ENCODE measurements around the gene CMTM5. TPM values are rescaled to one million over a fixed set of nuclear protein-coding genes. Genes with fewer than 3 reads are reported as not detected.

The CMTM5 gene
- total RNA-seq, 1 donor from 2014 or later, result not detected

DNA sequence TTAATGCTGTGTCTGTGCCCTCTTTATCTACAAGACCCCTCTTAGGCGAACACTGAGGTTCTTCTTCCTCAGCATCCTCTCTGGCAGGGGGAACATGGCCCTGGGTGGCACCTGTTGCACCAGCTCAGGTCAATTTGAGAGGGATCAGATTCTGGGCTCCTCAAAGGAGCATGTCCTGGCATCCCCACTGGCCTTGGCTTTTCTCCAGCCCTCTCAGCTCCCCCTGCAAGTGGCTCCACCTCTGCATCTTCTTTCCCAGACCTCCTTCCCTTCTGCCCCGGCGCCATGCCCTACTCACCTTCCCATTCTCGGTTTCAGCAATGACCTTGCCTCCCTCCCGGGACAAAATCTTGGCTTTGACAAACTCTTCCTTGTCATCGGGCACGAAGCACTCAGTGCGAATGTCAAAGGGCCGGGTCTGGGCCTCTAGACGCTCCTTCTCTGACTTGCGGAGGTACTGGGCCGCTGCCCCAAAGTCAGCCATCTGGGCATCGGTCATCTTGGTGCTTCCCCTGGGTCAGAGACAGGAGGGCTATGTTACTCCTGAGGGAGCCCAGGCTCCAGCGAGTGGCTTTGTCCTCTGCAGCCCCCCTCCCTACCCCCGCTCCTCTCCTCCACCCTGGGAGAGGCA, 30.0 kb downstream of the CMTM5 start:
- TF ChIP-seq, protein P1, sequence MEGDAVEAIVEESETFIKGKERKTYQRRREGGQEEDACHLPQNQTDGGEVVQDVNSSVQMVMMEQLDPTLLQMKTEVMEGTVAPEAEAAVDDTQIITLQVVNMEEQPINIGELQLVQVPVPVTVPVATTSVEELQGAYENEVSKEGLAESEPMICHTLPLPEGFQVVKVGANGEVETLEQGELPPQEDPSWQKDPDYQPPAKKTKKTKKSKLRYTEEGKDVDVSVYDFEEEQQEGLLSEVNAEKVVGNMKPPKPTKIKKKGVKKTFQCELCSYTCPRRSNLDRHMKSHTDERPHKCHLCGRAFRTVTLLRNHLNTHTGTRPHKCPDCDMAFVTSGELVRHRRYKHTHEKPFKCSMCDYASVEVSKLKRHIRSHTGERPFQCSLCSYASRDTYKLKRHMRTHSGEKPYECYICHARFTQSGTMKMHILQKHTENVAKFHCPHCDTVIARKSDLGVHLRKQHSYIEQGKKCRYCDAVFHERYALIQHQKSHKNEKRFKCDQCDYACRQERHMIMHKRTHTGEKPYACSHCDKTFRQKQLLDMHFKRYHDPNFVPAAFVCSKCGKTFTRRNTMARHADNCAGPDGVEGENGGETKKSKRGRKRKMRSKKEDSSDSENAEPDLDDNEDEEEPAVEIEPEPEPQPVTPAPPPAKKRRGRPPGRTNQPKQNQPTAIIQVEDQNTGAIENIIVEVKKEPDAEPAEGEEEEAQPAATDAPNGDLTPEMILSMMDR (IDR thresholded peaks at IDR 0.05), result no peak
- Mint-ChIP-seq H3K4me3 (ENCODE audit: unreplicated experiment) (no peak overlapping the region), H3K27ac (ENCODE audit: unreplicated experiment) (no peak overlapping the region), H3K9me3 (ENCODE audit: unreplicated experiment) (no peaks in the 10 kb centered on the region), H3K36me3 (ENCODE audit: unreplicated experiment) (no peaks in the 10 kb centered on the region), H3K4me1 (ENCODE audit: unreplicated experiment) (no peaks in the 10 kb centered on the region), H3K27me3 (ENCODE audit: unreplicated experiment) (peaks cover 28% of the 10 kb centered on the region)
- DNase-seq (ENCODE audit: extremely low spot score, unreplicated experiment), result no peak

DNA sequence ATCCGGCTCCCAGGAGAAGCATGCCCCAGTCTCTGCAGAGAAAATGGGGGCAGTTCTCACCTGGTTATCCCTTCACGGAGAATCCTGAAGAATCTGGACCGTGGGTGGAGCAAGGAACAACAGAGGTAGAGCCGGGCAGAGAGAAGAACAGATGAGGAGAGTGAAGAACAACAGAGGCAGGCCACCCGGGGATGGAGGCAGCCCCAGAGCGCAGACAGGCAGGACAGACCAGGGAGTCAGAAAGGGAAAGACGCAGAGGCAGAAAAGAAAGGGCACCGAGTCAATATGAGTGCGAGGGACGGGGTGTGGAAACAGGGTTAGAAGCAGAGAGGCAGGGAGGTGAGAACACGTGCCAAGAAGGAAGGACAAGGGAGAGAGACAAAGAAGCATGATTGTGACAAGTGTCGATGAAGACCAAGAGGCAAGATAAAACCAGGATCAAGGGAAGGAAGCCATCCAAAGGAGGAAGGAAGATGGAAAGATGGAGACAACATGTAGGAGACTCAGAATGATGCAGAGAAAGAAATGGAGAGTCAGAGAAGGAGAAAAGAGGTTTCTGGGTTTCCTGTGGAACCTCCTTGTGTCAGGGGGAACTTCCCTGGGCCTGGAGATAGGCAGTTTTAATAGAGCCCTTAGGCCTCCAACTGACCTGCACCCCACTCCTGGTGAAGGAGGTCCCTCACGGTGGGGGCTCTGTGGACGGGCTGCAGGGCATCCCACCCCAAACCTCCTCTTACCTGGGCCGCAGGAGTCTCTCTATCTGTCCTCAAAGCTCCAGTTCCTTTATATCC, 30.9 kb downstream of the CMTM5 start, which contains the start of gene MYH6:
Gene MYH6, minus strand, starts transcription at position 758 of the 791 bp plus-strand sequence. CDS start 1,050 bp downstream, outside the sequence.
- TF ChIP-seq, protein P1 (IDR thresholded peaks at IDR 0.05), result no peak
- no peak for DNase-seq (ENCODE audit: extremely low spot score, unreplicated experiment)
- Mint-ChIP-seq H3K9me3 (ENCODE audit: unreplicated experiment) (no peaks in the 10 kb centered on the region), H3K27me3 (ENCODE audit: unreplicated experiment) (peaks cover 30% of the 10 kb centered on the region), H3K4me1 (ENCODE audit: unreplicated experiment) (no peaks in the 10 kb centered on the region), H3K4me3 (ENCODE audit: unreplicated experiment) (no peak within 1 kb of the TSS), H3K27ac (ENCODE audit: unreplicated experiment) (no peak within 1 kb of the TSS), H3K36me3 (ENCODE audit: unreplicated experiment) (no peaks in the 10 kb centered on the region)

DNA sequence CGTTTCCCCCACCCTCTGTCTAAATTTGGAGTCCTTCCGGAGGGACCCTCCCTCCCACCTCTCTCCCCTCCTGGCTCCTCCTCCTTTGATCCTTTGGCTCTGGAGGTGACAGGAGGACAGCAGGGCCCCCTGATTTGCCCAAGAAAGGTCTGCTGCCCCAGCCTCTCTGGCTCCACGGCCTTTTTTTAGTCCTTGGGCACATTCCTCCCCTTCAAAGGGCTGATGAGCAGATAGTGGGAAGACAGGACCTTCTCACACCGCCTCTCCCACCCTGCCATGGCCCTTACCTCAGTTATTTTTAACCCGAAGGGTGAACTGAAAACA, 31.4 kb downstream of the CMTM5 start:
- Mint-ChIP-seq H3K4me1 (ENCODE audit: unreplicated experiment) (no peaks in the 10 kb centered on the region), H3K9me3 (ENCODE audit: unreplicated experiment) (no peaks in the 10 kb centered on the region), H3K27me3 (ENCODE audit: unreplicated experiment) (peaks cover 32% of the 10 kb centered on the region), H3K27ac (ENCODE audit: unreplicated experiment) (no peak overlapping the region), H3K36me3 (ENCODE audit: unreplicated experiment) (no peaks in the 10 kb centered on the region), H3K4me3 (ENCODE audit: unreplicated experiment) (no peak overlapping the region)
- no peak for DNase-seq (ENCODE audit: extremely low spot score, unreplicated experiment)
- TF ChIP-seq, protein P1 (IDR thresholded peaks at IDR 0.05), result no peak

DNA sequence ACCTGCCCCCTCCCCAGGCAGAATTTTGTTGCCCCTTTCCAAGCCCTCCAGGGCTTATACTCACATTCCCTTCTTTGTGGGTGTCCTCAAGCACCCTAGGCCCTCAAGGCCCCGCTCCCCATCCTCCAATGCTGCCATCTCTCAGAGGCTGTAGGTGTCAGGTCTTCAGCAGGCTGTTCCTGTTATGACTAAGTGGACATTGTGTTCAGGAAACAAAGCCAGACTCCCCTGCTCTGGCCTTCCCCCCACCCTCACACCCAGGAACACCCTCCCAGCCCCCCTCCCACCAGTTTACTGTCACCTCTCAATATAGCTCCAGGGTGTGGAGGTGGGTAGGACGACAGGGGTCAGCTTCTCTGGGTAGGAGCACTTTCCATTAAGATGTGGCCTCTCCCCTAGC, 32.6 kb downstream of the CMTM5 start:
- no peaks in the 10 kb centered on the region for H3K9me3 Mint-ChIP-seq (ENCODE audit: unreplicated experiment)
- TF ChIP-seq, protein P1 (IDR thresholded peaks at IDR 0.05), result no peak
- no peak overlapping the region for H3K4me3 Mint-ChIP-seq (ENCODE audit: unreplicated experiment)
- H3K4me1 Mint-ChIP-seq (ENCODE audit: unreplicated experiment), result no peaks in the 10 kb centered on the region
- no peak overlapping the region for H3K27ac Mint-ChIP-seq (ENCODE audit: unreplicated experiment)
- H3K36me3 Mint-ChIP-seq (ENCODE audit: unreplicated experiment), result no peaks in the 10 kb centered on the region
- DNase-seq (ENCODE audit: extremely low spot score, unreplicated experiment), result no peak
- H3K27me3 Mint-ChIP-seq (ENCODE audit: unreplicated experiment), result peaks cover 25% of the 10 kb centered on the region

DNA sequence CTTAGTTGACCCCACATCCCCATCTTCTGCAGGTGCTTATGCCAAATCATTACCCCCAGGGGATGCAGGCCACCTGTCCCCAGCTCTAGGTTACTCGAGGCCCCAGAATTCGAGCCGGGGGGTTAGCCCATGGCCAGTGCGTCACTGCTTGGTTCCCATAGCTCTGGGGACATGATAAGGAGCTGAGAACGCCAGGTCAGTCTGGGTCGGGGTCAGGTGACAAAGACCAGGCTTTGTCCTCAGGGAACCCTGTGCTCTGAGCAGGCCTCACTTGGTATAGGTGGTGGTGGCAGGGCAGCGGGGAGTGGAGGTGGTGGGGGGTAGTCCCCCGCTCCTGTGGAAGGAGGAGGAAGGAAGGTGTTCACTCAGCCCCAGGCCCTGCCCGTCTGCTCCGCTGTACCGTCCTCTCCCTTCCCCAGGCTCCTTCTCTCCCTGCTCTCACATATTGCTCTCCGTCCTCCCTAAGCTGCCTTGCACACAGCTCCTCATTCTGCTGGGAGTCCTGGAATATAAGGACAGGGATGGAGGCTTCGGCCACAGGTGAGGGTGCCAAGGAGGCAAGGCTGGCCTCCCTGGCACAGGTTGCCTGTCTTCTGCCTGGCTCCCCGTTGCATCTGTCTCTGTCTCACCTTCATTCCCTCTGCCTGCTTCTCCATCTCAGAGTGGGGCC, 33.3 kb downstream of the CMTM5 start:
- Mint-ChIP-seq H3K36me3 (ENCODE audit: unreplicated experiment) (no peaks in the 10 kb centered on the region), H3K27ac (ENCODE audit: unreplicated experiment) (no peak overlapping the region), H3K27me3 (ENCODE audit: unreplicated experiment) (peaks cover 25% of the 10 kb centered on the region), H3K4me1 (ENCODE audit: unreplicated experiment) (no peaks in the 10 kb centered on the region), H3K9me3 (ENCODE audit: unreplicated experiment) (no peaks in the 10 kb centered on the region), H3K4me3 (ENCODE audit: unreplicated experiment) (no peak overlapping the region)
- no peak for DNase-seq (ENCODE audit: extremely low spot score, unreplicated experiment)
- TF ChIP-seq, protein P1 (IDR thresholded peaks at IDR 0.05), result no peak

Measured in osteocyte (in vitro differentiated cells).